Brain microvascular endothelial cell (primary cell): Measurements from ENCODE around the gene RAB40C.

Experiments
- DNase-seq: peaks from one replicate; pipeline ENCODE4 v3.0.0-alpha.2; 2020
- H3K27ac ChIP-seq: fragments of 250-450 bp; sonication (Bioruptor Pico); 2 replicates; pipeline ENCODE4 v1.5.1; 2020; ENCODE audit warnings: mild to moderate bottlenecking, moderate library complexity
- H3K27me3 ChIP-seq: fragments of 250-450 bp; sonication (Bioruptor Pico); replicated peaks from 2 replicates; pipeline ENCODE4 v1.5.1; 2020; ENCODE audit warnings: mild to moderate bottlenecking
- H3K36me3 ChIP-seq: fragments of 250-450 bp; sonication (Bioruptor Pico); replicated peaks from 2 replicates; pipeline ENCODE4 v1.5.1; 2020; ENCODE audit warnings: mild to moderate bottlenecking
- H3K4me3 ChIP-seq: 2 replicates; pipeline ENCODE4 v1.5.1; 2011; ENCODE audit warnings: low read depth, mild to moderate bottlenecking, control low read depth, low read length, moderate library complexity
- CTCF ChIP-seq: IDR thresholded peaks from 2 replicates; pipeline ENCODE4 v1.5.1; 2011; ENCODE audit warnings: low read depth, mild to moderate bottlenecking, moderate library complexity, low read length, control low read depth, inconsistent platforms; ENCODE audit errors: missing control alignments
- in situ Hi-C: cut with HindIII; loops from 2 replicates; pipeline ENCODE4 v1.10.0; 2017; ENCODE audit warnings: low sequenced_read_pairs, low pct_ligation_motif_present

The RAB40C gene

GRCh38 chr16:548586-548985 is 41.3 kb upstream of the RAB40C start:
- no peaks in the 10 kb centered on the region for H3K27me3 ChIP-seq
- H3K27ac ChIP-seq = no peak overlapping the region
- in situ Hi-C loops = no loop called here
- H3K36me3 ChIP-seq = peaks cover 35% of the 10 kb centered on the region
- no peak for TF ChIP-seq CTCF
- H3K4me3 ChIP-seq = no peak overlapping the region
- DNase-seq = no peak

- no peak for DNase-seq
- H3K27ac ChIP-seq = no peak overlapping the region
- H3K27me3 ChIP-seq = no peaks in the 10 kb centered on the region
- peak; percentile 10 for TF ChIP-seq CTCF
- in situ Hi-C loops = no loop called here
- no peak overlapping the region for H3K4me3 ChIP-seq
- peaks cover 39% of the 10 kb centered on the region for H3K36me3 ChIP-seq
These were observed 40.2 kb upstream of the RAB40C start for GRCh38 chr16:549544-550263.

- TF ChIP-seq CTCF = no peak
- in situ Hi-C loops = no loop called here
- H3K4me3 ChIP-seq = no peak overlapping the region
- H3K27me3 ChIP-seq = no peaks in the 10 kb centered on the region
- peaks cover 39% of the 10 kb centered on the region for H3K36me3 ChIP-seq
- DNase-seq = no peak
- H3K27ac ChIP-seq = no peak overlapping the region
These were observed 38.7 kb upstream of the RAB40C start for GRCh38 chr16:551210-551609.

- in situ Hi-C loops = no loop called here
- no peak for DNase-seq
- H3K27ac ChIP-seq = no peak overlapping the region
- peaks cover 37% of the 10 kb centered on the region for H3K36me3 ChIP-seq
- no peak for TF ChIP-seq CTCF
- H3K4me3 ChIP-seq = no peak overlapping the region
- H3K27me3 ChIP-seq = no peaks in the 10 kb centered on the region
These were observed 37.7 kb upstream of the RAB40C start for GRCh38 chr16:552171-552570.

GRCh38 chr16:553601-554296 is 36.1 kb upstream of the RAB40C start:
- Histone ChIP-seq H3K27ac (no peak overlapping the region), H3K27me3 (peaks cover 6% of the 10 kb centered on the region), H3K4me3 (no peak overlapping the region), H3K36me3 (peaks cover 21% of the 10 kb centered on the region)
- no peak for TF ChIP-seq CTCF
- no peak for DNase-seq
- in situ Hi-C loops = no loop called here
